Muscle of leg (tissue), 11 donors: Measurements from ENCODE around the gene ING2. TPM values are rescaled to one million over a fixed set of nuclear protein-coding genes. Genes with fewer than 3 reads are reported as not detected.
A peak's percentile ranks its signal among the peaks of the same experiment; 100 is the strongest.

ENCODE experiments used
- DNase-seq: peaks from one replicate; pipeline ENCODE4 v3.0.0; 2013
- H3K27ac ChIP-seq: one replicate; pipeline ENCODE4 v1.5.1; 2013; ENCODE audit warnings: mild to moderate bottlenecking, low read length, control low read depth
- H3K27me3 ChIP-seq: one replicate; pipeline ENCODE4 v1.6.1; 2013; ENCODE audit warnings: low read length; ENCODE audit not compliant: control insufficient read depth, insufficient read depth
- H3K36me3 ChIP-seq: one replicate; pipeline ENCODE4 v1.6.1; 2013; ENCODE audit warnings: low read length; ENCODE audit not compliant: control insufficient read depth, insufficient read depth
- H3K4me1 ChIP-seq: one replicate; pipeline ENCODE4 v1.6.1; 2013; ENCODE audit warnings: low read length; ENCODE audit not compliant: control insufficient read depth, insufficient read depth
- H3K4me3 ChIP-seq: one replicate; pipeline ENCODE4 v1.5.1; 2013; ENCODE audit warnings: low read length, control low read depth
- H3K9me3 ChIP-seq: replicated peaks from 2 replicates; pipeline ENCODE4 v1.6.1; 2013; ENCODE audit warnings: low read depth, low read length; ENCODE audit not compliant: control insufficient read depth
- WGBS: methylation state at CpG from one replicate; pipeline ENCODE4 v1.1.5; 2013; ENCODE audit warnings: missing lambda C conversion rate; ENCODE audit not compliant: insufficient coverage; 5-methylcytosine and 5-hydroxymethylcytosine counted together
- polyA plus RNA-seq, 8 donors: library from polyadenylated mRNA; unstranded; fragments of 120-200 nt; gene quantifications; one replicate each; pipeline versions ENCODE4 v1.2.1 to v1.2.3, GENCODE V29; 2013; ENCODE audit warnings: inconsistent platforms in 1 of 8, low replicate concordance in 1 of 8; ENCODE audit not compliant: insufficient read length in 8 of 8, insufficient read depth in 1 of 8
- total RNA-seq: library from RNA; stranded (reverse); fragments of 120-200 nt; gene quantifications from one replicate; pipeline ENCODE4 v1.2.4, GENCODE V29; 2013

Gene ING2
- total and polyA plus RNA-seq, 9 donors: 11.5 to 18.2 (median 16.3) TPM

- H3K4me1 ChIP-seq: no peaks in the 10 kb centered on the region
- H3K27me3 ChIP-seq: no peaks in the 10 kb centered on the region
- 100% methylated on average over 1 of the region's 6 CpGs for WGBS
- no peak overlapping the region for H3K4me3 ChIP-seq
- peaks cover 8% of the 10 kb centered on the region for H3K36me3 ChIP-seq
- no peak overlapping the region for H3K27ac ChIP-seq
- DNase-seq: no peak
- H3K9me3 ChIP-seq: no peaks in the 10 kb centered on the region
These were observed 4.0 kb downstream of the ING2 start for GRCh38 chr4:183508697-183509335.

GRCh38 chr4:183515411-183515810, 10.6 kb downstream of the ING2 start:
- WGBS: 60% methylated on average over 1 of the region's 6 CpGs
- no peak overlapping the region for H3K4me3 ChIP-seq

DNA sequence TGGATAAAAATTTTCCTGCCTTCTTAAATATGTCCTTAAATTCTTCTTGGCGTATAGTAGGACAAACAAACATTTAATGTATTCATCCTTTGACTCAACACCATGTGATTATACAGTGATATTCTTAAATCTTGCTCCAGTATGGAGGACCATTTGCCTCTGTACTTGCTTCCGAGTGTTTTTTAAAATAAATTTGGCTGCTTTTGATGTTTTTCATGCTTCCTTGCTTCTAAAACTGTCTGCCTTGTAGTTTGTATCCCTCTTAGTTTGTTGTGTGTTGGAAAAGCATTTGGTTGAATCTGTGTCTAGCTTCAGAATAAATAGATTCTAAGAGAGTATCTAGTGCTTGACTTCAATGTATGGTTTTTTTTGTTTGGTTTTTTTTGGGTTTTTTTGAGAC, 12.3 kb downstream of the ING2 start:
- Histone ChIP-seq H3K36me3 (peaks cover 4% of the 10 kb centered on the region), H3K27ac (no peak overlapping the region), H3K4me1 (no peaks in the 10 kb centered on the region), H3K27me3 (no peaks in the 10 kb centered on the region), H3K4me3 (no peak overlapping the region), H3K9me3 (no peaks in the 10 kb centered on the region)
- DNase-seq: no peak
- WGBS: no CpG with 5 or more reads among the region's 2 CpGs

More at GRCh38 chr4:183515411-183515810, 10.6 kb downstream of the ING2 start:
- H3K27me3 ChIP-seq: no peaks in the 10 kb centered on the region
- no peak overlapping the region for H3K27ac ChIP-seq
- peaks cover 6% of the 10 kb centered on the region for H3K36me3 ChIP-seq
- no peak for DNase-seq
- H3K9me3 ChIP-seq: no peaks in the 10 kb centered on the region
- no peaks in the 10 kb centered on the region for H3K4me1 ChIP-seq

- Histone ChIP-seq H3K4me1 (no peaks in the 10 kb centered on the region), H3K27ac (no peak overlapping the region), H3K36me3 (peaks cover 2% of the 10 kb centered on the region), H3K27me3 (no peaks in the 10 kb centered on the region), H3K9me3 (no peaks in the 10 kb centered on the region), H3K4me3 (no peak overlapping the region)
- DNase-seq: no peak
- WGBS: no CpG with 5 or more reads among the region's 3 CpGs
These were observed 12.9 kb downstream of the ING2 start for GRCh38 chr4:183517781-183518180.

- H3K27ac ChIP-seq: no peak overlapping the region
- WGBS: 45% methylated on average over 4 of the region's 4 CpGs
- no peaks in the 10 kb centered on the region for H3K9me3 ChIP-seq
- H3K4me1 ChIP-seq: no peaks in the 10 kb centered on the region
- no peaks in the 10 kb centered on the region for H3K36me3 ChIP-seq
- DNase-seq: peak; percentile 23
- no peaks in the 10 kb centered on the region for H3K27me3 ChIP-seq
- H3K4me3 ChIP-seq: no peak overlapping the region
These were observed 18.0 kb downstream of the ING2 start for GRCh38 chr4:183522821-183523220.

DNA sequence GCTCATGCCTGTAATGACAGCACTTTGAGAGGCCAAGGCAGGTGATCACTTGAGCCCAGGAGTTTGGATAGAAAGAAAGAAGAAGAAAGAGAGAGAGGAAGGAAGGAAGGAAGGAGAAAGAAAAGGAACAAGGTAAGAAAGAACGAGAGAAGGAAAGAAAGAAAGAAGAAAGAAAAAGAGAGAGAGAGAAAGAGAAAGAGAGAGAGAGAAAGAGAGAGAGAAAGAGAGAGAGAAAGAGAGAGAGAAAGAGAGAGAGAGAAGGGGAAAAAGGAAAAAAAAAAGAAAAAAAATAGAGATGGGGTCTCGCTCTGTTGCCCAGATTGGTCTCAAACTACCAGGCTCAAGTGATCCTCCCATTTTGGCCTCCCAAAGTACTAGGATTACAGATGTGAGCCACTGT, 22.5 kb downstream of the ING2 start:
- no peak overlapping the region for H3K4me3 ChIP-seq
- H3K36me3 ChIP-seq: no peaks in the 10 kb centered on the region
- H3K4me1 ChIP-seq: no peaks in the 10 kb centered on the region
- no peak overlapping the region for H3K27ac ChIP-seq
- DNase-seq: no peak
- H3K9me3 ChIP-seq: no peaks in the 10 kb centered on the region
- H3K27me3 ChIP-seq: no peaks in the 10 kb centered on the region
- 88% methylated on average over 2 of the region's 2 CpGs for WGBS

DNA sequence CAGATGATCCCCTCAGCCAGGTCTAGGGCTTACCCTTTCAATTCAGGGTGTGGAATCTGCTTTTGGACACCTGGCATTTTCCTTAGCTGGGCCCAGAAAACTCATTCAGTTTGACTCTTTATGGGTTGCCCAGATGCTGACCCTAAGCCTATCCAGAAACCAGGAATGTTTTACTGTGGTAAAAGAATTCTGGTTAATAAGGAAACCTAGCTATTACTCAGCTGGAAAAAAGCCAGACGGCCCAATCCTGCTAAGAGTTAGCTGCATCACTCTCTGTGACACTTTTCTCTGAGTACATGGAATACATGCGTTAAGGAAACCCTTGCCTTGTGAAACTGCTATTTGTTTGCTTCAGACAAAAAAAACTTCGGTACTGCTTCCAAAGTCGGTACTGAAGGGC, 28.0 kb downstream of the ING2 start:
- H3K27me3 ChIP-seq: peaks cover 3% of the 10 kb centered on the region
- no peaks in the 10 kb centered on the region for H3K9me3 ChIP-seq
- no peak overlapping the region for H3K4me3 ChIP-seq
- no peaks in the 10 kb centered on the region for H3K36me3 ChIP-seq
- 22% methylated on average over 3 of the region's 4 CpGs for WGBS
- H3K4me1 ChIP-seq: no peaks in the 10 kb centered on the region
- peak overlapping the region; percentile 65 for H3K27ac ChIP-seq
- DNase-seq: peak; percentile 78

- WGBS: 67% methylated on average over 12 of the region's 23 CpGs
These were observed 28.8 kb downstream of the ING2 start for GRCh38 chr4:183533698-183534097.

DNA sequence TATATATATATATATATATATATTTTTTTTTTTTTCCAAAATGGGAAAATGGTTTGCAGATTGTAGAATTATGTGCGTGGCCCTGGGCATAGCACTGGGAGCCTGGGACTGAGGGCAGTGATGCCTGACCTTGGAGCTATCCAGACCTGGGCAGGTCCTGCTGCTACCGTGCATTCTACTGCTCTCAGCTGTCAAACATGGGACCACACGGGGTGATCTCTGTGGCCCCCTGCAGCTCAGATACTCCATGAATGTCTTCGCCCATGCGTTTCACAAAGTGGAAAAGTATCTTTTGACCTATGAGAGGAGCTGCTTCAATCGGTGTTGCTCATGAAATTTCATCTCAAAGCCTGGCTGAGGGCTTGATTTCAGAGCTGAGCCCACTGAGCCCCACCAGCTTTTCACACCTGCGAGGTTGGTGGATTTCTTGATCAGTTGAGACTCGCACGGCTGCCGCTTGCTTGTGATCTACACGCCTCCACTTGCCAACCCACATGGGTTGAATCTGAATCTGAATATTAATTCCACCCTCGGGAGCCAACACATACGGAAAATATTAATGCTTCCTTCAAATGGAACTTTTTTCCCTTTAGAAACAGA, 35.7 kb downstream of the ING2 start:
- Histone ChIP-seq H3K4me1 (peaks cover 4% of the 10 kb centered on the region), H3K27ac (no peak overlapping the region), H3K36me3 (no peaks in the 10 kb centered on the region), H3K4me3 (no peak overlapping the region), H3K27me3 (no peaks in the 10 kb centered on the region), H3K9me3 (no peaks in the 10 kb centered on the region)
- DNase-seq: no peak
- WGBS: 44% methylated on average over 9 of the region's 13 CpGs

More at GRCh38 chr4:183533698-183534097, 28.8 kb downstream of the ING2 start:
- H3K27me3 ChIP-seq: peaks cover 3% of the 10 kb centered on the region
- H3K36me3 ChIP-seq: no peaks in the 10 kb centered on the region
- H3K27ac ChIP-seq: no peak overlapping the region
- H3K4me3 ChIP-seq: no peak overlapping the region
- H3K4me1 ChIP-seq: no peaks in the 10 kb centered on the region
- no peaks in the 10 kb centered on the region for H3K9me3 ChIP-seq
- no peak for DNase-seq

DNA sequence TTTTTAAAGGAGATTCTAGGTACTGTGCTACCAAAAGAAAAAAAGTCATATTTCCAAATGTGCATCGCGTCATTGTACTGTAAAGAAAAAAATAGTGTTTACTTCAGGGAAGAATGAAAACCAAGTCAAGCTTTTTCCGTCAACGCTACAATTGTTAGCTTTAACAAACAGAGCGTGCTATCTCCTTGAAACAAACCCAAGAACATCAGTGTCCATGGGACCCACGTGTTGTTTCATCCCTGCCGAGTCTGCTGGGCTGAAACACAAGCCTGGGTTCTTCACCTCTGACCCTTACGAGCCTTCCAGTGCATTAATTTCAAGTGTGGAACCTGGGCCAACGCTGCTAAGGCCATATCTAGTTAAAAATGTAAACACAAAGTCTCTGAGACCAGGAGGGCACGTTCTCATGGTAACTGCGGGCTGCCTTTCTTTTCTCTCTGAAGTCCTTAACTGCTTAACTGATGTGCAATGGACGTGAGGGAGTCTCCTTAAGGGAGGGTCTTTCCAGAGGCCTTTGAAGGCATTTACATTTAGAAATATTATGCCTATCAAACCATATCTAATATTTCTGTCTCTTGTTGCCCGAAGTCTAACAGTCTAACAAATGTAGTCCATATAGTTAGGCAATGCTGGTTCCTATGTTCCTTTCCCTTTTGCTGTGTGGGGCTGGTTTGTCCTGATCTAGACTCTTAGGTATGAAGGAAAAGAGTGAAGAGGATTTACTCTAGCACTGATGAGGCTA, 36.3 kb downstream of the ING2 start:
- DNase-seq: peak; percentile 61
- Histone ChIP-seq H3K36me3 (no peaks in the 10 kb centered on the region), H3K4me1 (peaks cover 4% of the 10 kb centered on the region), H3K9me3 (no peaks in the 10 kb centered on the region), H3K27ac (no peak overlapping the region), H3K27me3 (no peaks in the 10 kb centered on the region), H3K4me3 (no peak overlapping the region)
- WGBS: 48% methylated on average over 6 of the region's 13 CpGs
